Neural progenitor cell (in vitro differentiated cells): ENCODE results near the gene TOMM70. TPM values are rescaled to one million over a fixed set of nuclear protein-coding genes. Genes with fewer than 3 reads are reported as not detected.
"Not testable (repeated sequence)": the region's sequence is repeated elsewhere in the genome, so short reads cannot be mapped to it uniquely, and the experiment has no call there.

Experiments used
- DNase-seq: peaks from one replicate; pipeline ENCODE4 v3.0.0-alpha.2; 2016; ENCODE audit warnings: low spot score
- H2AFZ ChIP-seq: fragments of 200-600 bp; sonication (generic); replicated peaks from 2 replicates; pipeline ENCODE4 v1.6.1; 2016; ENCODE audit warnings: antibody characterized with exemption
- H3F3A ChIP-seq: fragments of 200-600 bp; sonication (generic); 2 replicates; pipeline ENCODE4 v1.6.1; 2016; ENCODE audit warnings: antibody characterized with exemption, low read depth
- H3K27ac ChIP-seq: fragments of 200-600 bp; sonication (generic); 2 replicates; pipeline ENCODE4 v1.5.1; 2016; ENCODE audit warnings: mild to moderate bottlenecking
- H3K27me3 ChIP-seq: fragments of 200-600 bp; sonication (generic); 2 replicates; pipeline ENCODE4 v1.6.1; 2016; ENCODE audit warnings: mild to moderate bottlenecking, moderate library complexity
- H3K36me3 ChIP-seq: fragments of 200-600 bp; sonication (generic); 2 replicates; pipeline ENCODE4 v1.5.1; 2016
- H3K4me1 ChIP-seq: fragments of 200-600 bp; sonication (generic); 2 replicates; pipeline ENCODE4 v1.6.1; 2016; ENCODE audit warnings: mixed run types
- H3K4me2 ChIP-seq: fragments of 200-600 bp; sonication (generic); 2 replicates; pipeline ENCODE4 v1.6.1; 2016
- H3K4me3 ChIP-seq: fragments of 200-600 bp; sonication (generic); 2 replicates; pipeline ENCODE4 v1.5.1; 2016
- H3K79me2 ChIP-seq: fragments of 200-600 bp; sonication (generic); 2 replicates; pipeline ENCODE4 v1.6.1; 2016; ENCODE audit warnings: low read depth
- H3K9ac ChIP-seq: fragments of 200-600 bp; sonication (generic); 2 replicates; pipeline ENCODE4 v1.6.1; 2016
- H3K9me3 ChIP-seq: fragments of 200-600 bp; sonication (generic); 2 replicates; pipeline ENCODE4 v1.5.1; 2016; ENCODE audit warnings: low read depth
- H4K20me1 ChIP-seq: fragments of 200-600 bp; sonication (generic); 2 replicates; pipeline ENCODE4 v1.6.1; 2016; ENCODE audit warnings: low read depth
- H3K27ac Mint-ChIP-seq: 3 replicates; pipeline ENCODE4 v1.8.0; 2021; ENCODE audit warnings: mixed read lengths
- H3K27me3 Mint-ChIP-seq: 2 replicates; pipeline ENCODE4 v1.8.0; 2022; ENCODE audit warnings: low read depth, mild to moderate bottlenecking, inconsistent platforms, moderate library complexity, mixed read lengths; ENCODE audit not compliant: insufficient read depth
- H3K36me3 Mint-ChIP-seq: 3 replicates; pipeline ENCODE4 v1.8.0; 2021; ENCODE audit warnings: mixed read lengths
- H3K4me1 Mint-ChIP-seq: 3 replicates; pipeline ENCODE4 v1.8.0; 2021; ENCODE audit warnings: mixed read lengths
- H3K4me3 Mint-ChIP-seq: 3 replicates; pipeline ENCODE4 v1.8.0; 2021; ENCODE audit warnings: mild to moderate bottlenecking, moderate library complexity, mixed read lengths
- H3K9me3 Mint-ChIP-seq: 3 replicates; pipeline ENCODE4 v1.8.0; 2020; ENCODE audit warnings: mixed read lengths
- EZH2 ChIP-seq: fragments of 200-600 bp; sonication (generic); IDR thresholded peaks from 2 replicates; pipeline ENCODE4 v1.6.1; 2017; ENCODE audit warnings: antibody characterized with exemption, mild to moderate bottlenecking, moderate library complexity
- EZH2phosphoT487 ChIP-seq: fragments of 200-600 bp; sonication (generic); IDR thresholded peaks from 2 replicates; pipeline ENCODE4 v1.6.1; 2017; ENCODE audit warnings: antibody characterized with exemption
- total RNA-seq: library from RNA; depleted of rRNA; stranded (reverse); fragments of >200 nt; gene quantifications from 2 replicates; pipeline ENCODE4 v1.2.3, GENCODE V29; 2015; ENCODE audit warnings: low replicate concordance
- TF ChIP-seq, protein P1 (sequence below): fragments of 200-600 bp; sonication (generic); IDR thresholded peaks from 2 replicates; pipeline ENCODE4 v1.5.1; 2017; ENCODE audit warnings: antibody characterized with exemption, mild to moderate bottlenecking

The TOMM70 gene
- total RNA-seq, 1 donor from 2014 or later: 58.5 TPM

DNA sequence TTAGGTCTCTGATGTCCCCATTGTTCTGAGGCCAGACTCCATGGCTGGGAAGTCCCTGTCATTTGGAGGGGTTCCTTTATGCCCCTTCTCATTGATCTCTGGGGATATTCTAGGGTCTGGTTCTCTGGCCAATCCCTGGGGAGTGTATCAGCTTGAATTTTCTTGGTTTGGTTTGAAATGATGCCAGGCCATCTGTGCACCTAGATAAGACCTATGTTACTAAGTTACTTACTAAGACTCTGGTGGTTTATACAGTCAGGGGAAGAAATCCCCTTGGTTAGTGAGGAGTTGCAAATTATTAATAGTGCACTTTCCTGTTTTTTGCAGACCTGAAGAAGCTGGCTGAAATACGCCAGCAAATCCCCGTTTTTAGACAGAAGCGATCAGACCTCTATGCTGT is 46.0 kb downstream of the TOMM70 start:
- no peak overlapping the region for H3K4me2 ChIP-seq
- Mint-ChIP-seq H3K9me3 (no peaks in the 10 kb centered on the region), H3K27me3 (peaks cover 2% of the 10 kb centered on the region), H3K4me3 (no peak overlapping the region), H3K36me3 (peaks cover 19% of the 10 kb centered on the region), H3K27ac (no peak overlapping the region), H3K4me1 (no peaks in the 10 kb centered on the region)
- DNase-seq: no peak
- TF ChIP-seq EZH2phosphoT487: no peak
- no peaks in the 10 kb centered on the region for H4K20me1 ChIP-seq
- no peaks in the 10 kb centered on the region for H3K79me2 ChIP-seq
- no peaks in the 10 kb centered on the region for H3K27me3 ChIP-seq
- no peaks in the 10 kb centered on the region for H3F3A ChIP-seq
- H3K27ac ChIP-seq: no peak overlapping the region
- no peak overlapping the region for H3K4me3 ChIP-seq
- no peaks in the 10 kb centered on the region for H3K36me3 ChIP-seq
- H3K4me1 ChIP-seq: no peaks in the 10 kb centered on the region
- H3K9me3 ChIP-seq: no peaks in the 10 kb centered on the region
- H3K9ac ChIP-seq: no peak overlapping the region
- no peak overlapping the region for H2AFZ ChIP-seq

- H3K27ac Mint-ChIP-seq: no peak overlapping the region
- Histone ChIP-seq H4K20me1 (no peaks in the 10 kb centered on the region), H3K4me1 (no peaks in the 10 kb centered on the region), H3K36me3 (no peaks in the 10 kb centered on the region), H2AFZ (no peak overlapping the region), H3K4me3 (no peak overlapping the region), H3K27ac (no peak overlapping the region), H3K9ac (no peak overlapping the region), H3F3A (no peaks in the 10 kb centered on the region), H3K4me2 (no peak overlapping the region), H3K27me3 (no peaks in the 10 kb centered on the region), H3K79me2 (no peaks in the 10 kb centered on the region), H3K9me3 (no peaks in the 10 kb centered on the region)
- no peaks in the 10 kb centered on the region for H3K9me3 Mint-ChIP-seq
- TF ChIP-seq EZH2 (no peak), EZH2phosphoT487 (no peak)
- TF ChIP-seq, protein P1, sequence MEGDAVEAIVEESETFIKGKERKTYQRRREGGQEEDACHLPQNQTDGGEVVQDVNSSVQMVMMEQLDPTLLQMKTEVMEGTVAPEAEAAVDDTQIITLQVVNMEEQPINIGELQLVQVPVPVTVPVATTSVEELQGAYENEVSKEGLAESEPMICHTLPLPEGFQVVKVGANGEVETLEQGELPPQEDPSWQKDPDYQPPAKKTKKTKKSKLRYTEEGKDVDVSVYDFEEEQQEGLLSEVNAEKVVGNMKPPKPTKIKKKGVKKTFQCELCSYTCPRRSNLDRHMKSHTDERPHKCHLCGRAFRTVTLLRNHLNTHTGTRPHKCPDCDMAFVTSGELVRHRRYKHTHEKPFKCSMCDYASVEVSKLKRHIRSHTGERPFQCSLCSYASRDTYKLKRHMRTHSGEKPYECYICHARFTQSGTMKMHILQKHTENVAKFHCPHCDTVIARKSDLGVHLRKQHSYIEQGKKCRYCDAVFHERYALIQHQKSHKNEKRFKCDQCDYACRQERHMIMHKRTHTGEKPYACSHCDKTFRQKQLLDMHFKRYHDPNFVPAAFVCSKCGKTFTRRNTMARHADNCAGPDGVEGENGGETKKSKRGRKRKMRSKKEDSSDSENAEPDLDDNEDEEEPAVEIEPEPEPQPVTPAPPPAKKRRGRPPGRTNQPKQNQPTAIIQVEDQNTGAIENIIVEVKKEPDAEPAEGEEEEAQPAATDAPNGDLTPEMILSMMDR: no peak
- no peak overlapping the region for H3K4me3 Mint-ChIP-seq
- peaks cover 2% of the 10 kb centered on the region for H3K27me3 Mint-ChIP-seq
- H3K36me3 Mint-ChIP-seq: peaks cover 26% of the 10 kb centered on the region
- DNase-seq: no peak
- H3K4me1 Mint-ChIP-seq: no peaks in the 10 kb centered on the region
Measured at GRCh38 chr3:100352296-100353231, 48.3 kb downstream of the TOMM70 start.

DNA sequence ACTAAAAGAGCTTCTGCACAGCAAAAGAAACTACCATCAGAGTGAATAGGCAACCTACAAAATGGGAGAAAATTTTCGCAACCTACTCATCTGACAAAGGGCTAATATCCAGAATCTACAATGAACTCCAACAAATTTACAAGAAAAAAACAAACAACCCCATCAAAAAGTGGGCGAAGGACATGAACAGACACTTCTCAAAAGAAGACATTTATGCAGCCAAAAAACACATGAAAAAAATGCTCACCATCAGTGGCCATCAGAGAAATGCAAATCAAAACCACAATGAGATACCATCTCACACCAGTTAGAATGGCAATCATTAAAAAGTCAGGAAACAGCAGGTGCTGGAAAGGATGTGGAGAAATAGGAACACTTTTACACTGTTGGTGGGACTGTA is 49.1 kb downstream of the TOMM70 start:
- not testable (repeated sequence) for H3K4me3 ChIP-seq, H3K36me3 ChIP-seq, DNase-seq, H3K9me3 Mint-ChIP-seq, H3K27ac Mint-ChIP-seq, H3K4me2 ChIP-seq, H2AFZ ChIP-seq, H3K4me1 ChIP-seq, H3K9ac ChIP-seq, H3K4me3 Mint-ChIP-seq, H3K27ac ChIP-seq, H3F3A ChIP-seq, H3K79me2 ChIP-seq, H3K27me3 ChIP-seq, H4K20me1 ChIP-seq, H3K9me3 ChIP-seq, H3K27me3 Mint-ChIP-seq, H3K4me1 Mint-ChIP-seq
- peaks cover 26% of the 10 kb centered on the region for H3K36me3 Mint-ChIP-seq

DNA sequence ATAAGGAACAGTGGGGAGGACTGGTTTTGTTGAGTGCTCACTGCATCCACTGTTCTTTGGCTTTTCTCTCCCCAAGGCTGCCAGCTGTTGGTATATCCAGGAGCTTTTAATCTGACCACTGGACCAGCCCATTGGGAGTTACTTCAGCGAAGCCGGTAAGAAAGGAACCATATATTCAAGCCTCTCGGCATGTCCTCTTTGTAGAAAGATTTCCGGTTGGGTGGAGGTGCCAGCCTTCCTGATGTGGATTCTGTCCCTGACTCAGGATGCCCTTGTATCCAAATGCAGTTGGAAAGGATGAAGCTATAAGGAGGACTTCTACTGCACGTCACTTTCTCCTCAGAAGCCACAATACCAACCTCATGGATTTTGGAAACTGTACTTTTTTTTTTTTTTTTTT is 52.2 kb downstream of the TOMM70 start:
- H3K36me3 ChIP-seq: no peaks in the 10 kb centered on the region
- no peak overlapping the region for H3K4me3 ChIP-seq
- no peaks in the 10 kb centered on the region for H3K79me2 ChIP-seq
- H3K9me3 ChIP-seq: no peaks in the 10 kb centered on the region
- Mint-ChIP-seq H3K27ac (no peak overlapping the region), H3K36me3 (peaks cover 29% of the 10 kb centered on the region), H3K4me3 (no peak overlapping the region), H3K4me1 (no peaks in the 10 kb centered on the region), H3K27me3 (peaks cover 2% of the 10 kb centered on the region), H3K9me3 (no peaks in the 10 kb centered on the region)
- H3F3A ChIP-seq: no peaks in the 10 kb centered on the region
- no peak overlapping the region for H3K4me2 ChIP-seq
- H3K27ac ChIP-seq: no peak overlapping the region
- no peaks in the 10 kb centered on the region for H3K4me1 ChIP-seq
- H3K9ac ChIP-seq: no peak overlapping the region
- no peaks in the 10 kb centered on the region for H4K20me1 ChIP-seq
- no peaks in the 10 kb centered on the region for H3K27me3 ChIP-seq
- TF ChIP-seq, protein P1: no peak
- TF ChIP-seq EZH2phosphoT487 (no peak), EZH2 (no peak)
- DNase-seq: no peak
- no peak overlapping the region for H2AFZ ChIP-seq
